ENCODE results near the gene CKAP5. TPM values are rescaled to one million over a fixed set of nuclear protein-coding genes. Genes with fewer than 3 reads are reported as not detected.

CKAP5 gene
- total RNA-seq, 1 experiment from 2014 or later: 171 TPM

DNA sequence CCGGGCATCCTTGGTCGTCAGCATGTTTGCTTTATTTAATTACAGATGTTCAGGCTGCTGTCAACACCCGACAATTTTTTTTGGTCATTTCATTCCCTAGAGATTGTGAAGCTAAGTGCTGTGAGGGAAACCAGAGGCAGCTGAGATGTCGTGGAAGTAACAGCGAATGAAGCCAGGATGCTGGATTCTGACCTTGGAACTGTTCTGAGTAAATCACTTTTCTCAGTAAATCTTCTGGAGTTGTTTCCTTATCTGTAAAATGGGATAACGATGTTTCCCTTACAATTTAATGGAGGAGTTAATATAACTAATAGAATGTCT lies 390 bp upstream of the CKAP5 start:
- ChIA-PET CTCF (interaction anchor here (1.1 kb wide), 1 partner anchor 509 kb away, joined by 4 read pairs; no protein-coding TSS in a partner anchor), POLR2A (interaction anchor here (0.6 to 1.4 kb wide), 2 partner anchors 20 to 188 kb away, joined by 4 to 7 read pairs; no protein-coding TSS in a partner anchor)
- TF ChIP-seq, protein P1, sequence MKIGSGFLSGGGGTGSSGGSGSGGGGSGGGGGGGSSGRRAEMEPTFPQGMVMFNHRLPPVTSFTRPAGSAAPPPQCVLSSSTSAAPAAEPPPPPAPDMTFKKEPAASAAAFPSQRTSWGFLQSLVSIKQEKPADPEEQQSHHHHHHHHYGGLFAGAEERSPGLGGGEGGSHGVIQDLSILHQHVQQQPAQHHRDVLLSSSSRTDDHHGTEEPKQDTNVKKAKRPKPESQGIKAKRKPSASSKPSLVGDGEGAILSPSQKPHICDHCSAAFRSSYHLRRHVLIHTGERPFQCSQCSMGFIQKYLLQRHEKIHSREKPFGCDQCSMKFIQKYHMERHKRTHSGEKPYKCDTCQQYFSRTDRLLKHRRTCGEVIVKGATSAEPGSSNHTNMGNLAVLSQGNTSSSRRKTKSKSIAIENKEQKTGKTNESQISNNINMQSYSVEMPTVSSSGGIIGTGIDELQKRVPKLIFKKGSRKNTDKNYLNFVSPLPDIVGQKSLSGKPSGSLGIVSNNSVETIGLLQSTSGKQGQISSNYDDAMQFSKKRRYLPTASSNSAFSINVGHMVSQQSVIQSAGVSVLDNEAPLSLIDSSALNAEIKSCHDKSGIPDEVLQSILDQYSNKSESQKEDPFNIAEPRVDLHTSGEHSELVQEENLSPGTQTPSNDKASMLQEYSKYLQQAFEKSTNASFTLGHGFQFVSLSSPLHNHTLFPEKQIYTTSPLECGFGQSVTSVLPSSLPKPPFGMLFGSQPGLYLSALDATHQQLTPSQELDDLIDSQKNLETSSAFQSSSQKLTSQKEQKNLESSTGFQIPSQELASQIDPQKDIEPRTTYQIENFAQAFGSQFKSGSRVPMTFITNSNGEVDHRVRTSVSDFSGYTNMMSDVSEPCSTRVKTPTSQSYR (CRISPR knock-in tag; IDR thresholded peaks at IDR 0.05): 0 out of 2 replicates have a peak, but pooled peaks have one; percentile 3
- TF ChIP-seq, protein P2, sequence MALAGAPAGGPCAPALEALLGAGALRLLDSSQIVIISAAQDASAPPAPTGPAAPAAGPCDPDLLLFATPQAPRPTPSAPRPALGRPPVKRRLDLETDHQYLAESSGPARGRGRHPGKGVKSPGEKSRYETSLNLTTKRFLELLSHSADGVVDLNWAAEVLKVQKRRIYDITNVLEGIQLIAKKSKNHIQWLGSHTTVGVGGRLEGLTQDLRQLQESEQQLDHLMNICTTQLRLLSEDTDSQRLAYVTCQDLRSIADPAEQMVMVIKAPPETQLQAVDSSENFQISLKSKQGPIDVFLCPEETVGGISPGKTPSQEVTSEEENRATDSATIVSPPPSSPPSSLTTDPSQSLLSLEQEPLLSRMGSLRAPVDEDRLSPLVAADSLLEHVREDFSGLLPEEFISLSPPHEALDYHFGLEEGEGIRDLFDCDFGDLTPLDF (CRISPR knock-in tag; IDR thresholded peaks at IDR 0.05): 0 out of 2 replicates have a peak, but pooled peaks have one; percentile 7
- TF ChIP-seq KAT7 (CRISPR knock-in tag; IDR thresholded peaks at IDR 0.05; ENCODE audit: borderline replicate concordance): no peak
- ATAC-seq (no peak), DNase-seq (ENCODE audit: low spot score) (no peak)
- H3K27ac Mint-ChIP-seq: no peak overlapping the region
- H3K4me3 Mint-ChIP-seq: peak overlapping the region; percentile 92
- H3K4me1 Mint-ChIP-seq: peaks cover 44% of the 10 kb centered on the region
- peaks cover 21% of the 10 kb centered on the region for H3K9me3 Mint-ChIP-seq
- peaks cover 24% of the 10 kb centered on the region for H3K27me3 Mint-ChIP-seq (ENCODE audit: low read depth)
- H3K36me3 Mint-ChIP-seq: peaks cover 24% of the 10 kb centered on the region

DNA sequence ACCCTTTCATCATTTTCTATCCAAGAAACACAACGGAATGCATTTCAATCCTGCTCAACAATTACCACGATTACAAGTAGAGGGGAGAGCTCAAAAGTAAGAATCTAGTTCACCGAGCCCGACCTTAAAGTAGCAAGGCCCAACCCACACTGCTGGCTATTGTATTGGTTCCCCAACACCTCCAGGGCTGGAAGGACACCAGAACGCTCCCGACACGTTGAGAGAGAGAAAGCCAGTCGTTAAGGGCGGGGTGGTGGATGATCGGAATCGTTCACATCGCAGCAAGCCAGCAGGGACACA lies 690 bp downstream of the CKAP5 start:
- ATAC-seq (peak; percentile 54), DNase-seq (ENCODE audit: low spot score) (no peak)
- peaks cover 15% of the 10 kb centered on the region for H3K36me3 Mint-ChIP-seq
- H3K4me3 Mint-ChIP-seq: peak overlapping the region; percentile 88
- H3K9me3 Mint-ChIP-seq: peaks cover 10% of the 10 kb centered on the region
- POLR2A ChIA-PET: interaction anchor here (1.4 kb wide), 1 partner anchor 19 kb away, joined by 7 read pairs; no protein-coding TSS in a partner anchor
- CTCF ChIA-PET: no interaction called here
- peaks cover 40% of the 10 kb centered on the region for H3K4me1 Mint-ChIP-seq
- H3K27ac Mint-ChIP-seq: peak overlapping the region; percentile 61
- TF ChIP-seq ZNF671 (CRISPR knock-in tag; IDR thresholded peaks at IDR 0.05) (no peak), ZNF232 (CRISPR knock-in tag; IDR thresholded peaks at IDR 0.05) (no peak)
- H3K27me3 Mint-ChIP-seq (ENCODE audit: low read depth): peaks cover 19% of the 10 kb centered on the region

DNA sequence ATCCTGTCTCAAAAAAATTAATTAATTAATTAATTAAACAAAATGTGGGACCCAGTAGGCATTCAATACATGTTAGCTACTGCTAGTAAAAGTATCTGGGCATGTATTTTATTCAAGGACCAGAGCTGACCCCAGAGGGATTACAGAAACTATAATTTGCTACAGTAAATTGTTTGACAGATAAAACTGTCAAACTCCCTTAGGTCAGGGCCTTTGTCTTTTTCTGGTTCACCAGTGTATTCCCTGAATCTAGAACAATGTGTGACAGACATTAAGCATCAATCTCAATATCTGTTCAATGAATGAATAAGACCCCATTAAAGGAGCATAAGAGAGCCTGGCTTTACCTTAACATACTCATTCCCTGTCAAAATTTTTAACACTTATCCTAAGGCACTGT lies 6.0 kb downstream of the CKAP5 start:
- Mint-ChIP-seq H3K4me3 (no peak overlapping the region), H3K9me3 (no peaks in the 10 kb centered on the region), H3K27ac (no peak overlapping the region), H3K27me3 (ENCODE audit: low read depth) (no peaks in the 10 kb centered on the region), H3K4me1 (peaks cover 53% of the 10 kb centered on the region), H3K36me3 (peaks cover 5% of the 10 kb centered on the region; the same call in 1 of the 2 replicates)
- DNase-seq (ENCODE audit: low spot score) (no peak), ATAC-seq (no peak)
- TF ChIP-seq, protein P3, sequence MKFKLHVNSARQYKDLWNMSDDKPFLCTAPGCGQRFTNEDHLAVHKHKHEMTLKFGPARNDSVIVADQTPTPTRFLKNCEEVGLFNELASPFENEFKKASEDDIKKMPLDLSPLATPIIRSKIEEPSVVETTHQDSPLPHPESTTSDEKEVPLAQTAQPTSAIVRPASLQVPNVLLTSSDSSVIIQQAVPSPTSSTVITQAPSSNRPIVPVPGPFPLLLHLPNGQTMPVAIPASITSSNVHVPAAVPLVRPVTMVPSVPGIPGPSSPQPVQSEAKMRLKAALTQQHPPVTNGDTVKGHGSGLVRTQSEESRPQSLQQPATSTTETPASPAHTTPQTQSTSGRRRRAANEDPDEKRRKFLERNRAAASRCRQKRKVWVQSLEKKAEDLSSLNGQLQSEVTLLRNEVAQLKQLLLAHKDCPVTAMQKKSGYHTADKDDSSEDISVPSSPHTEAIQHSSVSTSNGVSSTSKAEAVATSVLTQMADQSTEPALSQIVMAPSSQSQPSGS (CRISPR knock-in tag; IDR thresholded peaks at IDR 0.05; ENCODE audit: borderline replicate concordance, low read depth): no peak
- TF ChIP-seq PRRX2 (CRISPR knock-in tag; IDR thresholded peaks at IDR 0.05): no peak
- TF ChIP-seq ESRRA (CRISPR knock-in tag; IDR thresholded peaks at IDR 0.05; ENCODE audit: borderline replicate concordance): no peak
- no peak for TF ChIP-seq ZNF232 (CRISPR knock-in tag; IDR thresholded peaks at IDR 0.05)
- no peak for TF ChIP-seq FOXJ3 (CRISPR knock-in tag; IDR thresholded peaks at IDR 0.05; ENCODE audit: borderline replicate concordance)
- TF ChIP-seq ZNF138 (CRISPR knock-in tag; conservative IDR thresholded peaks at IDR 0.05): no peak
- TF ChIP-seq, protein P1 (CRISPR knock-in tag; IDR thresholded peaks at IDR 0.05): no peak
- TF ChIP-seq FOXK1 (CRISPR knock-in tag; IDR thresholded peaks at IDR 0.05): no peak
- TF ChIP-seq, protein P4, sequence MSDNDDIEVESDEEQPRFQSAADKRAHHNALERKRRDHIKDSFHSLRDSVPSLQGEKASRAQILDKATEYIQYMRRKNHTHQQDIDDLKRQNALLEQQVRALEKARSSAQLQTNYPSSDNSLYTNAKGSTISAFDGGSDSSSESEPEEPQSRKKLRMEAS (CRISPR knock-in tag; IDR thresholded peaks at IDR 0.05): no peak
- ChIA-PET POLR2A (no interaction called here), CTCF (no interaction called here)
